Astrocyte (in vitro differentiated cells and primary cell): ENCODE measurements around the gene ENPP3. TPM values are rescaled to one million over a fixed set of nuclear protein-coding genes. Genes with fewer than 3 reads are reported as not detected.

Experiments
- DNase-seq: peaks from one replicate; pipeline ENCODE4 v3.0.0-alpha.2; 2010; ENCODE audit warnings: low read depth
- FAIRE-seq: peaks from 2 replicates; lab custom pipeline; 2011; peaks lifted over from hg19 to GRCh38; lab: Jason Lieb, UNC
- H2AFZ ChIP-seq: 2 replicates; pipeline ENCODE4 v1.6.0; 2012; ENCODE audit warnings: low read depth, low read length, inconsistent platforms
- H3K27ac ChIP-seq: 2 replicates; pipeline ENCODE4 v1.5.1; 2011; ENCODE audit warnings: low read depth, low read length, inconsistent platforms
- H3K27me3 ChIP-seq: 2 replicates; pipeline ENCODE4 v1.6.0; 2011; ENCODE audit warnings: low read length, inconsistent platforms; ENCODE audit not compliant: insufficient read depth
- H3K36me3 ChIP-seq: 2 replicates; pipeline ENCODE4 v1.5.1; 2011; ENCODE audit warnings: low read length, inconsistent platforms; ENCODE audit not compliant: insufficient read depth
- H3K4me1 ChIP-seq: 2 replicates; pipeline ENCODE4 v1.5.1; 2011; ENCODE audit warnings: low read length, inconsistent platforms; ENCODE audit not compliant: insufficient read depth
- H3K4me2 ChIP-seq: 2 replicates; pipeline ENCODE4 v1.6.0; 2012; ENCODE audit warnings: low read length, inconsistent platforms
- H3K4me3 ChIP-seq: 2 replicates; pipeline ENCODE4 v1.5.1; 2011; ENCODE audit warnings: low read depth, mild to moderate bottlenecking, low read length, inconsistent platforms; ENCODE audit not compliant: insufficient read depth
- H3K79me2 ChIP-seq: 2 replicates; pipeline ENCODE4 v1.6.0; 2012; ENCODE audit warnings: mild to moderate bottlenecking, low read length, inconsistent platforms; ENCODE audit not compliant: insufficient read depth
- H3K9ac ChIP-seq: 2 replicates; pipeline ENCODE4 v1.6.0; 2012; ENCODE audit warnings: mild to moderate bottlenecking, low read length, inconsistent platforms
- H3K9me3 ChIP-seq: 2 replicates; pipeline ENCODE4 v1.5.1; 2012; ENCODE audit warnings: low read depth, mild to moderate bottlenecking, low read length, inconsistent platforms; ENCODE audit not compliant: insufficient read depth
- H4K20me1 ChIP-seq: 2 replicates; pipeline ENCODE4 v1.6.0; 2012; ENCODE audit warnings: low read length, inconsistent platforms; ENCODE audit not compliant: insufficient read depth
- H3K27ac Mint-ChIP-seq: one replicate; pipeline ENCODE4 v1.8.0; 2021; ENCODE audit warnings: mild to moderate bottlenecking, mixed read lengths; ENCODE audit not compliant: unreplicated experiment
- H3K27me3 Mint-ChIP-seq: one replicate; pipeline ENCODE4 v1.8.0; 2021; ENCODE audit warnings: low read depth, mixed read lengths; ENCODE audit not compliant: unreplicated experiment
- H3K36me3 Mint-ChIP-seq: one replicate; pipeline ENCODE4 v1.8.0; 2021; ENCODE audit warnings: low read depth, mixed read lengths; ENCODE audit not compliant: unreplicated experiment
- H3K4me1 Mint-ChIP-seq: one replicate; pipeline ENCODE4 v1.8.0; 2021; ENCODE audit warnings: low read depth, mixed read lengths; ENCODE audit not compliant: unreplicated experiment
- H3K4me3 Mint-ChIP-seq: one replicate; pipeline ENCODE4 v1.8.0; 2021; ENCODE audit warnings: mild to moderate bottlenecking, moderate library complexity, mixed read lengths; ENCODE audit not compliant: unreplicated experiment
- H3K9me3 Mint-ChIP-seq: one replicate; pipeline ENCODE4 v1.8.0; 2021; ENCODE audit warnings: mild to moderate bottlenecking, mixed read lengths; ENCODE audit not compliant: unreplicated experiment
- CTCF ChIP-seq: IDR thresholded peaks from 2 replicates; pipeline ENCODE4 v1.5.1; 2011; ENCODE audit warnings: low read depth, mild to moderate bottlenecking, inconsistent platforms, low read length, moderate library complexity; ENCODE audit not compliant: insufficient read depth
- EZH2 ChIP-seq: IDR thresholded peaks from 2 replicates; pipeline ENCODE4 v1.6.1; 2012; ENCODE audit warnings: mild to moderate bottlenecking, low read length, inconsistent platforms; ENCODE audit not compliant: insufficient read depth
- total RNA-seq: library from RNA; stranded (reverse); gene quantifications from 2 replicates; pipeline ENCODE4 v1.2.1, GENCODE V29; 2021

Gene ENPP3
- total RNA-seq, 1 donor from 2014 or later: not detected

- Histone ChIP-seq H3K36me3 (no peaks in the 10 kb centered on the region), H3K9ac (no peak overlapping the region), H3K4me2 (no peak overlapping the region), H2AFZ (no peak overlapping the region), H3K79me2 (no peaks in the 10 kb centered on the region), H3K4me3 (no peak overlapping the region), H4K20me1 (no peaks in the 10 kb centered on the region), H3K4me1 (no peaks in the 10 kb centered on the region), H3K27ac (no peak overlapping the region), H3K9me3 (no peaks in the 10 kb centered on the region), H3K27me3 (no peaks in the 10 kb centered on the region)
- FAIRE-seq: no peak
- no peaks in the 10 kb centered on the region for H3K27me3 Mint-ChIP-seq
- H3K9me3 Mint-ChIP-seq: no peaks in the 10 kb centered on the region
- DNase-seq: no peak
- H3K36me3 Mint-ChIP-seq: no peaks in the 10 kb centered on the region
- no peak overlapping the region for H3K4me3 Mint-ChIP-seq
- no peak overlapping the region for H3K27ac Mint-ChIP-seq
- H3K4me1 Mint-ChIP-seq: peaks cover 6% of the 10 kb centered on the region
- TF ChIP-seq EZH2: no peak
- no peak for TF ChIP-seq CTCF
These were observed 26.6 kb downstream of the ENPP3 start for GRCh38 chr6:131663578-131664165.

- DNase-seq: no peak
- no peaks in the 10 kb centered on the region for H4K20me1 ChIP-seq
- H3K4me1 ChIP-seq: no peaks in the 10 kb centered on the region
- H3K27me3 Mint-ChIP-seq: no peaks in the 10 kb centered on the region
- no peak overlapping the region for H2AFZ ChIP-seq
- no peaks in the 10 kb centered on the region for H3K36me3 Mint-ChIP-seq
- H3K27ac Mint-ChIP-seq: no peak overlapping the region
- H3K9me3 ChIP-seq: no peaks in the 10 kb centered on the region
- FAIRE-seq: peak; percentile 37
- H3K4me1 Mint-ChIP-seq: peaks cover 4% of the 10 kb centered on the region
- no peak overlapping the region for H3K9ac ChIP-seq
- no peaks in the 10 kb centered on the region for H3K27me3 ChIP-seq
- no peaks in the 10 kb centered on the region for H3K79me2 ChIP-seq
- no peak overlapping the region for H3K27ac ChIP-seq
- no peak overlapping the region for H3K4me2 ChIP-seq
- H3K4me3 ChIP-seq: no peak overlapping the region
- H3K9me3 Mint-ChIP-seq: no peaks in the 10 kb centered on the region
- TF ChIP-seq CTCF (no peak), EZH2 (no peak)
- no peaks in the 10 kb centered on the region for H3K36me3 ChIP-seq
- no peak overlapping the region for H3K4me3 Mint-ChIP-seq
These were observed 32.8 kb downstream of the ENPP3 start for GRCh38 chr6:131669891-131670290.

GRCh38 chr6:131673184-131673583 is 36.1 kb downstream of the ENPP3 start:
- DNase-seq (no peak), FAIRE-seq (no peak)
- Mint-ChIP-seq H3K27me3 (peaks cover 1% of the 10 kb centered on the region), H3K4me3 (no peak overlapping the region), H3K36me3 (no peaks in the 10 kb centered on the region), H3K4me1 (peaks cover 4% of the 10 kb centered on the region), H3K27ac (no peak overlapping the region), H3K9me3 (no peaks in the 10 kb centered on the region)
- Histone ChIP-seq H3K79me2 (no peaks in the 10 kb centered on the region), H3K27ac (no peak overlapping the region), H3K9me3 (no peaks in the 10 kb centered on the region), H2AFZ (no peak overlapping the region), H3K4me3 (no peak overlapping the region), H3K9ac (no peak overlapping the region), H3K4me2 (no peak overlapping the region), H3K27me3 (no peaks in the 10 kb centered on the region), H3K4me1 (no peaks in the 10 kb centered on the region), H4K20me1 (no peaks in the 10 kb centered on the region), H3K36me3 (no peaks in the 10 kb centered on the region)
- TF ChIP-seq CTCF: no peak
- no peak for TF ChIP-seq EZH2
